Right ventricle myocardium superior (tissue), 1 donor: Measurements from ENCODE around the gene KMT2B. TPM values are rescaled to one million over a fixed set of nuclear protein-coding genes. Genes with fewer than 3 reads are reported as not detected.
"Not testable (repeated sequence)": the region's sequence is repeated elsewhere in the genome, so short reads cannot be mapped to it uniquely, and the experiment has no call there.

Experiments
- ATAC-seq: fragments of 200-7000 bp; cut with Tn5 transposase; one replicate; pipeline ENCODE4 v1.9.1; 2020; ENCODE audit warnings: mild to moderate bottlenecking; ENCODE audit not compliant: poor library complexity
- DNase-seq: peaks from one replicate; pipeline ENCODE4 v3.0.0-alpha.2; 2020
- intact Hi-C: fragments of 100-400 bp; cut with DNase I; formaldehyde crosslinking; loops from one replicate; pipeline ENCODE4 v1.11.2; 2022
- total RNA-seq: library from RNA; stranded (reverse); fragmentation: NEBNext Ultra II Directional; extraction: Animal tissue kit (Norgen Biotek cat#: 25700); gene quantifications from one replicate; pipeline ENCODE4 v1.2.1, GENCODE V29; 2021
- donor health status: DM: no; HTN: yes; CAD: no; lungs with severe emphysema.

Gene KMT2B
- total RNA-seq, 1 donor from 2014 or later, result 16.3 TPM

- ATAC-seq, result peak; percentile 12
- intact Hi-C loops, result no loop called here
- DNase-seq, result no peak
Observed at GRCh38 chr19:35766571-35767104, 48.8 kb downstream of the KMT2B start.

DNA sequence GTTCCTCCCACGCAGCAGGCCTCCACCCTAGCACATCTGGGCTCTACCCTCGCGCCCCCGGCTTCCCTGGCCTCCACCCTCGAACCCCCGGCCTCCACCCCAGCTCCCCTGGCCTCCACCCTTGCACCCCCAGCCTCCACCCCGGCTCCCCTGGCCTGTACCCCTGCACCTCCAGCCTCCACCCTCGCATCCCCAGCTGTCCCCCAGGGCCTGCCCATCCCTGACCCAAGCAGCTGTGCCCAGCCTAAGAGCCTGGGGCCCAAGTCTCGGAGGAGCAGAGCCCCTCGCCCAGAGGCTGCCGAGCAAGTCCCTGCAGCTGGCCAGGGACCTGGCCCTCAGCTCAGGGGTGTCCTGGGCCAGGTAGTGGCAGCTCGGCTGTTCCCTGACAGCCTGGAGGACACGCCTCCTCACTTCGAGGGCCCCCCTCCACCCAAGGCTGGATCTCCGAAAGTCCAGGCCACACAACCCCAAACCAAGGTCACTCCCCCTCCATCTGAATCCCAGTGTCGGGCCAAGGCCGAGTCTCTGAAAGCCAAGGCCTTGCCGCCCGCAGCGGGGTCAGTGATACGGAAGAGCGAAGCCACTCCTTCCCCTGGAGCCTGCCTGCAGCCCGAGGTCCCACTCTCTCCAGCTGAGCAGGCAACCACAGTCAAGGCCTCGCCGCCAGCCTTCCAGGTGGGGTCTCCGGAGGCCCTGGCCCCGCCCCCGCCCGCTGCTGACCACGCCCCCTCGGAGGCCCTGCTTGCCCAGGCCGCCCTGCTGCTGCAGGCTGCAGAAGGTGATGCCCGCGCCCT, 49.7 kb downstream of the KMT2B start:
- ATAC-seq (peak; percentile 57), DNase-seq (no peak)
- intact Hi-C loops, result no loop called here

- no peak for DNase-seq
- intact Hi-C loops, result no loop called here
Observed at GRCh38 chr19:35768082-35768421, 50.2 kb downstream of the KMT2B start.

DNA sequence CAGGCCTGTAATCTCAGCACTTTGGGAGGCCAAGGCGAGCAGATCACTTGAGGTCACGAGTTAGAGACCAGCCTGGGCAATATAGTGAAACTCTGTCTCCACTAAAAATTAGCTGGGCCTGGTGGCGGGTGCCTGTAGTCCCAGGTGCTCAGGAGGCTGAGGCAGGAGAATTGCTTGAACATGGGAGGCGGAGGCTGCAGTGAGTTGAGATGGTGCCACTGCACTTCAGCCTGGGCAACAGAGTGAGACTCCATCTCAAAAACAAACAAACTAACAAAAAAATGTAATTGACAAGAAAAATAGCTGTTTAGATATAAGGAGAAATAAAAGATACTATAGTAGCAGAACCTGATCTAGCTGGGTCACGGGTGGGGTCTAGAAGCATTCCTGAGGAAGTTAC, 54.6 kb downstream of the KMT2B start:
- ATAC-seq, DNase-seq, intact Hi-C loops: not testable (repeated sequence)

More at GRCh38 chr19:35768082-35768421, 50.2 kb downstream of the KMT2B start:
- ATAC-seq, result no peak

DNA sequence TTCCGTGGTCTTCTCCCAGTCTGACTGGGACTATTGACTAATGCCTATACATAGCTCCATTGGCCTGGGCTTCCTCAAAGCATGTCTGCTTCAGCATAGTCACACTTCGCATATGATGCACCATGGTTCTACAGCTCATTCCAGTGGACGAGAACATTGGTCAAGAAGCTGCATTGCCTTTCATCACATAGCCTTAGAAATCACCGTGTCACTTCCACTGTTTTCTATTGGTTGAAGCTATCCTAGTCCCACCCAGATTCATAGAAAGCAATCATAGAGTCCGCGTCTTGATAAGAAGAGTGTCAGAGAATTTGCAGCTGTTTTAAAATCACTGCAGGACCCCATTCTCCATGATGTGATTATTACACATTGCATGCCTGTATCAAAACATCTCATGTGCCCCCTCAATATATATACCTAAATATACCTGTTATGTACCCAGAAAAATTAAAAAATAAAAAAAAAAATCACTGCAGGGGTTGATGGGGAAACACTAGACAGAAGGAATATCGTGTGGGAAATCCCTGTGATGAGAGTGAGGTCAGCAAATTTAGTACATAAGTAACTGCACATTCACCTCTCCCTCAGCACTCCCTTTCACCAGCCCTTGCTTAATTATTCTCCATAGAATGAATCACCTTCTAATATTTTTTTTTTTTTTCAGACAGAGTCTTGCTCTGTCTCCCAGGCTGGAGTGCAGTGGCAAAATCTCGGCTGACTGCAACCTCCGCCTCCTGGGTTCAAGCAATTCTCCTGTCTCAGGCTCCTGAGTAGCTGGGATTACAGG, 55.4 kb downstream of the KMT2B start:
- no peak for DNase-seq
- intact Hi-C loops, result no loop called here
- no peak for ATAC-seq

DNA sequence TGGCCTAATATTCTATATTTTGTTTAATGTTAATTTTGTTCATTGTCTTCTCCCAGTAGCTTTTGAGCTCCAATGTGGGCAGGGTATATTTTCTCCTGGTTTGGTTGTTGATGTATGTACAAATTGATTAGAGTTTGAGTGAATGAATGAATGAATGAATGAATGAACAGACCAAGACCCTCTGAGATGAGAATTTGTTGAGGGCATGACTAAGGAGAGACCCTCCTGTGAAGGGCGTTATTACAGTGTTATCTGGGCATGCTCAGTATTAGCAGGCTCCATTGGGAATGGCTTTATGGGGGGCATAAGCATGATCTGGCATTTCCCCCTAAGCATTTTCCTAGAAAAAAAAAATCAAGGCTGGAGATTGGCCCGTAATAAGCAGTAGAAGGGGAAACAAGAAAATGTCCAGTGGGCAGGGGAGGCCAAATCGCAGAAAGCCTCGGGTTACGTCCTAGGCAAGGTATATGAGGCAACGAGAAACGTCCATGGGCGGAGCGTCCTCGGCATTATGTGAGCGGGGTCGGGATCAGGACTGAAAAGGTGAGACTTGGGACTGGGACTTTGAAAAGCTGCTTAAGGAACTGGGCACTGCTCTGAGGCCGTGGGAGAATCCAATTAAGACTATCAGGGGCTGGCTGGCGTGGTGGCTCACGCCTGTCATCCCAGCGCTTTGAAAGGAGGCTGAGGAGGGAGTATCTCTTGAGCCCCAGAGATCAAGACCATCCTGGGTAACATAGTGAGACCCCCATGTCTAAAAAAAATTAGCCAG, 56.7 kb downstream of the KMT2B start:
- DNase-seq, result no peak
- intact Hi-C loops, result no loop called here
- no peak for ATAC-seq

GRCh38 chr19:35775046-35775297, 57.2 kb downstream of the KMT2B start:
- DNase-seq (no peak), ATAC-seq (peak; percentile 3)
- intact Hi-C loops, result no loop called here

DNA sequence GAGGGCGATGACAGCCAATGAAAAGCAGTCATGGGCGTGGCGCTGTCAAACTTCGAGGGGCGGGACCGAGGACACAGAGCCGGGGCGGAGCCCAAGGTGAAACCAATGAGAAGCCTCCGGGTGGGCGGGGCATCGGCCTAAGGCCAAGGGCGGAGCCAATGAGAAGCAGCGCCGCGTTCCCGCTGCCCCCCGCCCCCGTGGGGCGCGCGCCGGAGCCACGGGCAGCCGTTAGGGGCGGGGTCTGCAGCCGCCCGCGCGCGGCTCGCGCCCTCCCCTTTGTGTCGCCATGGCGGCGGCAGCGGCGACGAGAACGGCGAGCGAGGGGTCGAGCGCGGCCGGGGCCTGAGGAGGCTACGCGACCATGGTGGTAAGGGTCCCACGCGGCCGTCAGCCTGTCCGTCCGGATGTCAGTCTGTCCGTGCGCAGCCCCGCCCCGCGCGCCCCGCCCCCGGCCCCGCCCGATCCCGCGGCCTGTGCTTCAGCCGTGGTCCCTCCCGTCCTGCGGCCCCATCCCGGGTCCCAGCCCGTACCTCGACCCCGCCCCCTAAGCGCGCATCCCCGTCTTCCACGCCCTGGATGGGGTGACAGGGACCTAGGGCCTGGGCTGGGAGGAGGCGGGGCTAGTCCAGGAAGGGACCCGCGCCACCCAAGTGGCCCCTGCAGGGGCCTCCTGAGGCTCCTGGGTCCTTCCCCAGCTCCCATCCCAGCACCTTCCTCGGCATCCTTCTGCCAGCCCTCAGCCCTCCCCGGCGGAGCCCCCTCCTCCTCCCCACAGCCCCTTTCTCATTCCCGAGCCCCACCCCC, 57.7 kb downstream of the KMT2B start, which contains the start of gene ARHGAP33:
ARHGAP33 (plus strand) TSS at position 267 of the 804 bp plus-strand sequence; CDS start at position 362, 95 bp downstream.
- intact Hi-C loops, result no loop called here
- ATAC-seq (peak; percentile 99), DNase-seq (peak; percentile 100)

DNA sequence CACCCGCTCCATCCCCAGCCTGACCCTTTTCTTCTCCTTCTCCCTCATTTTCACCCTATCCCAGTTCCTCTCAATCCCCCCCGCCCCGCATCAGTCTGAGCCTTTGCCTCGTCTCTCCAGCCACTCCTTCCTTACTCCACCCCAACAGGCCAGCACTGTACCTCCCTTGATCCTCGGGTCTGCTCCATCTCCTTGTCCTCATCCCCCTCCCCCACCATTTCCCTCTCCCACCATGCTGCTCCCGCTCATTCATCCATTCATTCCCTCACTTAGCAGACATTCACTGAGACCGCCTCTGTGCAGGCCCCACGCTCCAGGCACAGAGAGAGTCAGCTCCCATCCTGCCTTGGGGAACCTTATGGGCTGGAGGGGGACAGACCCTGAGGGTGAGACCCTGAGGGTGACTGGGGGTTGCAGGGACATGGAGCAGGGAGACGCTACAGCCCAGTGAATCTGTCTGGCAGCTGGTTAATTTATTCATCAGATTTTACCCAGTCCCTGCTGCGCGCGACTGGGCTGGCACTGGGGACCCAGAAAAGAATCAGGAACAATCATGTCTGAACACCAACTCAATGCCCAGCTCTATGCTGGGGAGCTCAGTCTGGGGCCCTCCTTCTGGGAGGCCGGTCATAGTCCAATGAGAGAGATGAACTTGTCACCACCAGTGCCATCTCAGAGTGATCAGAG, 58.4 kb downstream of the KMT2B start:
- no peak for ATAC-seq
- DNase-seq, result no peak
- intact Hi-C loops, result no loop called here

- intact Hi-C loops, result no loop called here
- peak; percentile 30 for DNase-seq
- no peak for ATAC-seq
Observed at GRCh38 chr19:35777086-35777841, 59.5 kb downstream of the KMT2B start.

DNA sequence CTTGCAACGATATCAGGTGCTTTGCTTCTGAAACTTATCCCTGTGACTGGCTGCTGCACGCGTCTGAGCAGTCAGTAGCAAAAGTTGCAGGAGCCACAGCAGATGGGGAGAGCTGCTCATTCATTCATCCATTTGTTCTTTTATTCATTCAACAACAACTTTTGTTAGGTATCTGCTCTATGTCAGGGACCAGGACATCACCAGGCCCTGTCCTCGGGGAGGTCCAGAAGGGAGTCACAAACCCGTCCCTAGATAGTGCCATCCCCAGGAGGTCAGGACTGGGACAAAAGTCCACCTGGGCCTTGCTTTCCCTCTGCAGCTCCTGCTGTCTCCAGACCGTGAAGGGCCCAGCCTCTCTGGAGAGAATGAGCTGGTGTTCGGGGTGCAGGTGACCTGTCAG, 60.2 kb downstream of the KMT2B start:
- DNase-seq (peak; percentile 6), ATAC-seq (no peak)
- intact Hi-C loops, result no loop called here

GRCh38 chr19:35779033-35779432, 61.2 kb downstream of the KMT2B start:
- ATAC-seq, result no peak
- intact Hi-C loops, result no loop called here
- DNase-seq, result no peak

DNA sequence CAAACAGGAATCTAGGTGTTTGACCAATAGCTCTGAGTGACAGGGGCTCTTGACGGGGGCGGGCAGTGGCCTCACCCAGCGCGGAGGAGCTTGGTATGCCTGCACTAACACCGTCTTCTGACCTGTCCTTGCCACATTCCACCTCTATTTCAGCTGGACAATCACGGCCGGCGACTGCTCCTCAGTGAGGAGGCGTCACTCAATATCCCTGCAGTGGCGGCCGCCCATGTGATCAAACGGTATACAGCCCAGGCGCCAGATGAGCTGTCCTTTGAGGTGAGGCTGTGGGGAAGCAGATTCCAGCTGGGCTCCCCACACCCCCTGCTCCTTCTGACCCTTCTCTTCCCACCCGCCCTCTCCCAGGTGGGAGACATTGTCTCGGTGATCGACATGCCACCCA, 62.3 kb downstream of the KMT2B start:
- ATAC-seq (no peak), DNase-seq (peak; percentile 32)
- intact Hi-C loops, result no loop called here

DNA sequence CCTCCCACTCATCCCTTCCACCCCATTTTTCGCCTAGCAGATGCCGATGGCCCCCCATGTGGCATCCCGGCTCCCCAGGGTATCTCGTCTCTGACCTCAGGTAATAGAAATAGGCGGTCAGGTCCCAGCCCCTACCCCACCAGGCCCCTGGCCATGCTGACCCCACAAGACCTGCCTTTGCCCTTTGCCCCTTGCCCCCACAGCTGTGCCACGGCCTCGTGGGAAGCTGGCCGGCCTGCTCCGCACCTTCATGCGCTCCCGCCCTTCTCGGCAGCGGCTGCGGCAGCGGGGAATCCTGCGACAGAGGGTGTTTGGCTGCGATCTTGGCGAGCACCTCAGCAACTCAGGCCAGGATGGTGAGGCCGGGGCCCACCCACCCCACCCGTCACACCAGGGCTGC, 62.9 kb downstream of the KMT2B start:
- intact Hi-C loops, result no loop called here
- DNase-seq, result no peak

GRCh38 chr19:35781650-35782049, 63.8 kb downstream of the KMT2B start:
- intact Hi-C loops, result no loop called here
- peak; percentile 16 for DNase-seq
- ATAC-seq, result no peak

More for the DNA sequence above, 62.9 kb downstream of the KMT2B start:
- ATAC-seq, result no peak

GRCh38 chr19:35782589-35782988, 64.8 kb downstream of the KMT2B start:
- intact Hi-C loops, result no loop called here
- ATAC-seq (no peak), DNase-seq (peak; percentile 20)
